ENCODE measurements around the gene MX1.

MX1 gene

GRCh38 chr21:41435706-41436105 is 9.7 kb downstream of the MX1 start:
- no peaks in the 10 kb centered on the region for H3K36me3 ChIP-seq (ENCODE audit: insufficient read depth, low read length)

DNA sequence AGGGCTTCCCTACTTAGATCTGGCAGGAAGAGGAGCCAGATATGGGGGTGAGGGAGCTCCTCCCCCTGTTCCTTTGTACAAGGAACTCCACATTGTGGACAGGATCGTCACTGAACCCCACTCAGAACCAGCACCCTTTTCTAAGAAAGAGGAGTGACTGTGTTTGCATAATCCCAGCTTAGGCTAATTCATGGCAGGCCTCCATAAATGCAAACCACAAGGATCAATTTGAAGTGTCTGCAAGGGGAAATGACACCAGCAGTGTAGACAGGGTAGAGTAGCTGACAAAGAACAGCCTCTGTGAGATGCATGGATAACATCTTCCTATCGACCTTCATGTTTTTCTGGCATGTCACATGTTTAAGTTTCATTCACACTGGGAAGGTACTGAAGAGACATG is 11.7 kb downstream of the MX1 start:
- Histone ChIP-seq H3K9me2 (replicated peaks; ENCODE audit: low read depth, low read length) (no peaks in the 10 kb centered on the region), H3K4me2 (ENCODE audit: low read depth, low read length, poor library complexity, severe bottlenecking) (no peak overlapping the region), H2AFZ (ENCODE audit: low read length) (no peak overlapping the region), H3K9me3 (ENCODE audit: insufficient read depth, low read depth, low read length) (peaks cover 5% of the 10 kb centered on the region; the same call in 1 of the 2 replicates), H3K4me3 (ENCODE audit: low read length, poor library complexity, severe bottlenecking) (no peak overlapping the region), H3K79me2 (ENCODE audit: insufficient read depth, low read length) (no peaks in the 10 kb centered on the region), H4K20me1 (ENCODE audit: insufficient read depth, low read length, poor library complexity, severe bottlenecking) (no peaks in the 10 kb centered on the region), H3K27me3 (ENCODE audit: insufficient read depth, low read length, poor library complexity, severe bottlenecking) (no peaks in the 10 kb centered on the region), H3K4me1 (ENCODE audit: insufficient read depth, low read length, poor library complexity, severe bottlenecking) (no peaks in the 10 kb centered on the region), H3K36me3 (ENCODE audit: insufficient read depth, low read length) (no peaks in the 10 kb centered on the region), H3F3A (ENCODE audit: low read depth) (no peaks in the 10 kb centered on the region), H3K9ac (ENCODE audit: low read depth, low read length, poor library complexity, severe bottlenecking) (no peak overlapping the region)
- TF ChIP-seq CTCF (conservative IDR thresholded peaks at IDR 0.05; ENCODE audit: low read length), result no peak

More at GRCh38 chr21:41435706-41436105, 9.7 kb downstream of the MX1 start:
- Histone ChIP-seq H3K79me2 (ENCODE audit: insufficient read depth, low read length) (no peaks in the 10 kb centered on the region), H3K4me1 (ENCODE audit: insufficient read depth, low read length, poor library complexity, severe bottlenecking) (no peaks in the 10 kb centered on the region), H3K9me2 (replicated peaks; ENCODE audit: low read depth, low read length) (no peaks in the 10 kb centered on the region), H3K9ac (ENCODE audit: low read depth, low read length, poor library complexity, severe bottlenecking) (no peak overlapping the region), H3F3A (ENCODE audit: low read depth) (no peaks in the 10 kb centered on the region), H3K4me3 (ENCODE audit: low read length, poor library complexity, severe bottlenecking) (no peak overlapping the region), H3K27me3 (ENCODE audit: insufficient read depth, low read length, poor library complexity, severe bottlenecking) (no peaks in the 10 kb centered on the region), H4K20me1 (ENCODE audit: insufficient read depth, low read length, poor library complexity, severe bottlenecking) (no peaks in the 10 kb centered on the region), H2AFZ (ENCODE audit: low read length) (no peak overlapping the region), H3K4me2 (ENCODE audit: low read depth, low read length, poor library complexity, severe bottlenecking) (no peak overlapping the region), H3K9me3 (ENCODE audit: insufficient read depth, low read depth, low read length) (peaks cover 5% of the 10 kb centered on the region; the same call in 1 of the 2 replicates)
- TF ChIP-seq CTCF (conservative IDR thresholded peaks at IDR 0.05; ENCODE audit: low read length) (no peak), EZH2phosphoT487 (IDR thresholded peaks at IDR 0.05; ENCODE audit: borderline replicate concordance) (no peak)

- peaks cover 5% of the 10 kb centered on the region; the same call in 1 of the 2 replicates for H3K9me3 ChIP-seq (ENCODE audit: insufficient read depth, low read depth, low read length)
- H3F3A ChIP-seq (ENCODE audit: low read depth), result no peaks in the 10 kb centered on the region
- no peaks in the 10 kb centered on the region for H3K9me2 ChIP-seq (replicated peaks; ENCODE audit: low read depth, low read length)
- H3K9ac ChIP-seq (ENCODE audit: low read depth, low read length, poor library complexity, severe bottlenecking), result no peak overlapping the region
- no peaks in the 10 kb centered on the region for H3K36me3 ChIP-seq (ENCODE audit: insufficient read depth, low read length)
- H4K20me1 ChIP-seq (ENCODE audit: insufficient read depth, low read length, poor library complexity, severe bottlenecking), result no peaks in the 10 kb centered on the region
- no peaks in the 10 kb centered on the region for H3K79me2 ChIP-seq (ENCODE audit: insufficient read depth, low read length)
- no peak overlapping the region for H2AFZ ChIP-seq (ENCODE audit: low read length)
- TF ChIP-seq EZH2phosphoT487 (IDR thresholded peaks at IDR 0.05; ENCODE audit: borderline replicate concordance) (no peak), CTCF (conservative IDR thresholded peaks at IDR 0.05; ENCODE audit: low read length) (no peak)
- no peaks in the 10 kb centered on the region for H3K4me1 ChIP-seq (ENCODE audit: insufficient read depth, low read length, poor library complexity, severe bottlenecking)
- no peak overlapping the region for H3K4me2 ChIP-seq (ENCODE audit: low read depth, low read length, poor library complexity, severe bottlenecking)
- no peaks in the 10 kb centered on the region for H3K27me3 ChIP-seq (ENCODE audit: insufficient read depth, low read length, poor library complexity, severe bottlenecking)
- H3K4me3 ChIP-seq (ENCODE audit: low read length, poor library complexity, severe bottlenecking), result no peak overlapping the region
Measured at GRCh38 chr21:41438425-41439113, 12.5 kb downstream of the MX1 start.

Measured in Loucy (cell line).